HepG2 (cell line): ENCODE data around the gene FKBP10. TPM values are rescaled to one million over a fixed set of nuclear protein-coding genes. Genes with fewer than 3 reads are reported as not detected.

Experiments
- AHDC1 ChIP-seq: sonication (generic); formaldehyde crosslinking; IDR thresholded peaks from 2 replicates; pipeline ENCODE4 v1.5.1; 2020; ENCODE audit warnings: mild to moderate bottlenecking, missing genetic modification reagents, borderline replicate concordance
- PLRG1 ChIP-seq: fragments of 450-650 bp; conservative IDR thresholded peaks from 2 replicates; pipeline ENCODE4 v1.6.1; 2016
- ZBTB14 ChIP-seq: sonication (generic); formaldehyde crosslinking; IDR thresholded peaks from 2 replicates; pipeline ENCODE4 v1.4.0; 2020; ENCODE audit warnings: missing genetic modification reagents
- ZBTB3 ChIP-seq: sonication (generic); formaldehyde crosslinking; IDR thresholded peaks from 2 replicates; pipeline ENCODE4 v1.4.0; 2020; ENCODE audit warnings: low read depth, mild to moderate bottlenecking, moderate library complexity, missing genetic modification reagents, borderline replicate concordance
- ZBTB38 ChIP-seq: sonication (generic); formaldehyde crosslinking; IDR thresholded peaks from 2 replicates; pipeline ENCODE4 v1.5.1; 2020; ENCODE audit warnings: mild to moderate bottlenecking, missing genetic modification reagents
- ZKSCAN5 ChIP-seq: sonication (generic); formaldehyde crosslinking; IDR thresholded peaks from 2 replicates; pipeline ENCODE4 v1.5.1; 2020; ENCODE audit warnings: mild to moderate bottlenecking, missing genetic modification reagents
- ZMYM2 ChIP-seq: sonication (generic); formaldehyde crosslinking; IDR thresholded peaks from 2 replicates; pipeline ENCODE4 v1.8.0; 2022; ENCODE audit warnings: mild to moderate bottlenecking, missing genetic modification reagents
- ZNF407 ChIP-seq: sonication (generic); formaldehyde crosslinking; IDR thresholded peaks from one replicate; pipeline ENCODE4 v1.5.1; 2020; ENCODE audit warnings: mild to moderate bottlenecking, missing genetic modification reagents; ENCODE audit errors: not compliant biosample characterization
- ZNF670 ChIP-seq: sonication (generic); formaldehyde crosslinking; IDR thresholded peaks from 2 replicates; pipeline ENCODE4 v1.8.0; 2022; ENCODE audit warnings: mild to moderate bottlenecking, missing genetic modification reagents, borderline replicate concordance
- polyA plus RNA-seq, 8 experiments: library from polyadenylated mRNA; depleted of rRNA in 3 of 8; stranded (reverse) in 7 of 8; unstranded in 1 of 8; fragments of >200 nt; fragmentation: Illumina TruSeq in 4 of 8; extraction: Trizol in 4 of 8; gene quantifications; 2 replicates each; pipeline versions ENCODE4 v1.2.1 to v1.2.3, GENCODE V29; 2011 to 2016; ENCODE audit warnings: low read depth in 4 of 8, missing spikeins in 1 of 8, mixed read lengths in 1 of 8; ENCODE audit not compliant: insufficient read depth in 1 of 8
- total RNA-seq, 5 experiments: library from RNA; depleted of rRNA; stranded (reverse); fragments of >200 nt; fragmentation: Illumina TruSeq; extraction: Trizol; gene quantifications; 2 replicates each; pipeline ENCODE4 v1.2.3, GENCODE V29; 2016; ENCODE audit warnings: low read depth in 1 of 5

The FKBP10 gene
- total and polyA plus RNA-seq, 2 of the 13 experiments (the other 11 are each of a cell fraction or from before 2014, with no cell fraction given): 149 to 573 TPM

- TF ChIP-seq ZNF407 (peak; percentile 11), ZNF670 (CRISPR knock-in tag) (peak; percentile 78; the same call in 1 of the 2 replicates), ZBTB14 (CRISPR knock-in tag) (no peak), ZBTB38 (CRISPR knock-in tag) (no peak), ZKSCAN5 (CRISPR knock-in tag) (no peak), AHDC1 (CRISPR knock-in tag) (peak; percentile 90), PLRG1 (no peak), ZMYM2 (CRISPR knock-in tag) (no peak), ZBTB3 (CRISPR knock-in tag) (no peak)
Observed at GRCh38 chr17:41777574-41778188, 35.1 kb upstream of the FKBP10 start (continued).
